Activated CD4-positive, alpha-beta T cell treated with anti-CD3 and anti-CD28 coated beads, Interleukin-2, amount 50 U/mL, for 16 hours (primary cell): ENCODE data around the gene GP1BB.
"Not testable (repeated sequence)": the region's sequence is repeated elsewhere in the genome, so short reads cannot be mapped to it uniquely, and the experiment has no call there.

Experiments
- DNase-seq: peaks from one replicate; pipeline ENCODE4 v3.0.0-alpha.2; 2020

Gene GP1BB

DNA sequence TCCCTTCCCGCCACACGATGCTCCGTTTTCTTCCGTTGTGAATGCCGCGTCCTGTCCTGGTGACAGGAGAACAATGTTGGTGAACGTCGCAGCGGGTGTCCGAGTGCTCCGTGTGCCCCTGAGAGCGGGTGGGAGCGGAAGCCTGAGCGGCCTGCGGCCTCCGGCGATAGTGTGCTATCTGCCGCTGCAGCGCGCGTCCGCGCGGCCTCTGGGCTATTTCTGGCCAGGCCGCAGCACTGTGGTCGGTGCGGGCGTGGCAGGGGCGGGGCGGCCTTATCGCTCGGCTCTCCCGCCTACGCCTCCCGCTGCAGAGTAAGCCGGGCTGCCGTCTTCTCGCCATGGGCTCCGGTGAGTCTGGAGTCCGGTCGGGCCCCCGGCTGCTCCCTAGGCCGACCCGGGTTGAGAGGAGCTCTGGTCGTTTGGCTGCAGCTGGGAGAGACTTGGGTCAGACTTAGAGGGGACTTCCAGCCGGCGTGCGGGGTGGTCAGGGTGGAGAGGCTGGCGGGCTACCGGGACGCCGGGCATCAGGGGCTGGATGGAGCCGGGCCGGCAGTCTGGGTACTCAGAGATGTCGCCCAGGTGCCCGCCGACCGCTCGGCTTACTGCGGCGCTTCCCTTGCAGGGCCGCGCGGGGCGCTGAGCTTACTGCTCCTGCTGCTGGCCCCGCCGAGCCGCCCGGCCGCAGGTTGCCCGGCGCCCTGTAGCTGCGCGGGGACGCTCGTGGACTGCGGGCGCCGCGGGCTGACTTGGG, at the start of gene GP1BB:
TSS of gene GP1BB (plus strand) at position 308 of the 751 bp plus-strand sequence. CDS start at position 339, 31 bp downstream.
- peak; percentile 39 for DNase-seq

DNA sequence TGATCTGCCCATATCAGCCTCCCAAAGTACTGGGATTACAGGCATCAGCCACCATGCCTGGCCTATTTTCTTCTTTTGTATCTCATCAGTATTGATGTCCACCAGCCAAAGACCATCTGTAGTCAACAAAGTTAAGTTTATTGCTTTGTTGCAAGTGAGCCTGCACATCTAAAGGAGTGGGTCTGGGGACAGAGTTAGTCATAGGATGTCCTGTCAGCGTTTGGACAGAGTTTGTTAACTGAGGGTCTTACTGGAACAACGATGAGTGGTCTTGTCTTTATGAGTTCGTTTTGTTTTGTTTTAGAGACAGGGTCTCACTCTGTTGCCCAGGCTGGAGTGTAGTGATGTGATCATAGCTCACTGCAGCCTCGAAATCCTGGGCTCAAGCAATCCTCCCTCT, 49.7 kb upstream of the GP1BB start:
- DNase-seq = no peak

DNA sequence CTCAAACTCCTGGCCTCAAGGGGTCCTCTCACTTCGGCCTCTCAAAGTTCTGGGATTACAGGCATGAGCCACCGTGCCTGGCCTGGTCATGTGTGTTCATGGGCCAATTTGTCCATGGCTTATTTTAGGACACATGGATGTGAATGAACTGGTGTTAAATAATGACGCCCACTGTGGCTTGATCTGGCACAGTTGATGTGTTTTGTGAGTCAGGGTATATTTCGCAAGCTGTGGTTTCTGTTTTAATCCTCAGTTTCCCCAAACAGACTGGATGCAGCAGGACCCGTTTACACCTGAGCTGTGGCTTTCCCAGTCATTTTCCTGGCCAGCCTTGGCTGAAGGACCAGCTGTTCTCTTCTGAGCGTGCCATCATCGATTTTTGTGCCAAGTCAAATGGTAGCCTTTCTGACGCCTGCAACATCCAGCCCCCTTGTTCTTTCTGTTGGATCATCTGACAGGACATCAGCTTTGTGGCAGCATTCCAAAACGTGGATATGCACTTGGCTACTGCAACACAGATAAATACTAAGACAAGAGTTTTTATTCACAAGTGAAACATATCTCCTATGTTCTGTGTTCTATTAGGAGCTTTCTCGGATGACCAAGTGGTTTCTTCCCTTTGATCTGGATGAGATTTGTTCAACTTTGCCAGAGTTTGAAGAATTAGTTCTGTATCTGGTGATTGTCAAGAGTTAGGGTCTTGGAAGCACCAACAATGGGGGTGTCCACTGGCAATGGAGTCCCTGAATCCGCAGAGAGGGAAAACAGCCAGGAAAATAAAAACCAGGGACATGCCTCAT, 49.0 kb upstream of the GP1BB start:
- DNase-seq = no peak

DNA sequence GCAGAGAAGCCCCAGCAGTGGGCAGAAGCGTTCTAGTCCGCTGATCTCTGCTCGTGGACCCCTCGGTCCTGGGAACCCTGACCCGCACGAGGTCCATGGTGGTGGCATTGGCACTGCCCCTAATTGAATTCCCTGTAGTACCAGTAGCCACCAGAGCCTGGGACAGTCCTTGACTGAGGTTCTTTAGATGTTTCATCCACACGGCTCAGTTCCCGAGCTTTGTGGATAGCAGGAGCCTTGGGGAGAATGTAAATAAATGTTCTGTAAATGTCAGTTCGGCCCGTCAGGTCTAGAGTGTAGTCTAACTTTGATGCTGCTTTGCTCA, 48.4 kb upstream of the GP1BB start:
- DNase-seq = no peak

DNA sequence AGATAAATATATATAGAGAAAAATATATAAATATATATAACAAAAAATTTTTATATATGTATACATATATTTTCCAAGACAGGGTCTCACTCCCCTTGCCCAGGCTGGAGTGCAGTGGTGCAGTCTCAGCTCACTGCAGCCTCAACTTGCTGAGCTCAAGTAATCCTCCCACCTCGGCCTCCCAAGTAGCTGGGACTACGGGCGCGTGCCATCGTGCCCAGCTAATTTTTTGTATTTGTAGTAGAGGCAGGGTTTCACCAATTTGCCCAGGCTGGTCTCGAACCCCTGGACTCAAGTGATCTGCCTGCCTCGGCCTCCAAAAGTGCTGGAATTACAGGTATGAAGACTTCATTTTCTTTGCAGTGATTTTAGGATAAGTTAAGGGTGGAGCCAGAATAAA, 47.9 kb upstream of the GP1BB start:
- no peak for DNase-seq

DNA sequence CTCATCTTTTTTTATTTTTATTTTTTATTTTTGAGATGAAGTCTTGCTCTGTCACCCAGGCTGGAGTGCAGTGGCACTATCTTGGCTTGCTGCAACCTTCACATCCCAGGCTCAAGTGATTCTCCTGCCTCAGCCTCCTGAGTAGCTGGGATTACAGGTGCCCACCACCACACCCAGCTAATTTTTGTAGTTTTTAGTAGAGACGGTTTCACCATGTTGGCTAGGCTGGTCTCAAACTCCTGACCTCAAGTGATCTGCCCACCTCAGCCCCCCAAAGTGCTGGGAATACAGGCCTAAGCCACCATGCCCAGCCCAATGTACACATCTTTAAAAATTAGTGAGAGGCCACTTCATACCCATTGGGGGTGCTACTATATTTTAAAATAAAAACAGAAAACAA, 46.9 kb upstream of the GP1BB start:
- not testable (repeated sequence) for DNase-seq

DNA sequence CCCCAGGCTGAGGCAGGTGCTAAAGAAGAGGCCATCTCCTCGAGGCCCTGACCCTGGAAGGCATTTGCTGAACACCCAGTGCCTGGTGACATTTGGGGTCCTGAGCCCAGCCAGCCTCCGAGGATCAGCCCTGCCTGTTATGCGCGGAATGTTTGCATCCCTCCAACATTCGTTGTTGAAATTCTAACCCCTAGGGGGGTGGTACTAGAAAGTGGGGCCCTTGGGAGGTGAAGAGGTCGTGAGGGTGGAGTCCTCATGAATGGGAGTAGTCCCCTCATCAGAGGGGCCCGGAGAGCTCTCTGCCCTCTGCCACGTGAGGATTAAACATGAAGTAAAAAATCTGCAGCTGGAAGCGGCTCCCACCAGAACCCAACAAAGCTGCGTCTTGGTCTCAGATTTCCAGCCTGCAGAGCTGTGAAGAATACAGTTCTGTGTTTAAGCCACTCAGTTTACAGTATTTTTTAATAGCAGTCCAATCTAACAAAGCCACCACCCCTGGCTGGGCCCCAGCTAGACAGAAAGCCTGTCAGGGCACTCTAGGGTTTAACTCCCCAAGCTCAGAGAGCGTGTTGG, 44.3 kb upstream of the GP1BB start:
- DNase-seq = no peak

DNA sequence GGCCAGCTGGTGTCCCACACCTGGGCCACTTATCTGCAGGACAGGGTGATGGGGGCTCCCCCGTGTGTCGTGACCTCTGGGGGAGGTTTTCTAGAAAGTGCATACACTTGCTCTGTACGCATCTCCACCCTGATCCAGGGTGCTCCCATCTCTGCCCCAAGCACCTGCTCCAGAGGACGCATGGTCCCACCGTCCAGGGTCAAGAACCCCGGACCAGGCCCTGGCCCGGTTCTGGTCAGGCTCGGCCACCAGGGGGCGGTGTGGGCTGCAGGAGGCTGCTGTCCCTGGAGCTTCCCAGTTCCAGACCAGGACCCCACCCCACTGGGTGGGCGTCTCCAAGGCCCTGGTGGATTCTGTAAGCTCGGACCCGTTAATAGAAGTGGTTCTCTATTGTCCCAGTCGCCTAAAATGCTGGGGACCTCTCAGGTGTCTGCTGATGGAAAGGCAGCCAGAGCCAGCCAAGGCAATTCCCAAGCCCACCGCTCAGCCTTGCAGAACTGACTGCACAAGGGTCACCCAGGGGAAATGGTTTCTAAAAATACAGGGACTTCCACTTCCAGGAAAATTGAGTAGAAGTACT, 43.7 kb upstream of the GP1BB start:
- DNase-seq = peak; percentile 18

DNA sequence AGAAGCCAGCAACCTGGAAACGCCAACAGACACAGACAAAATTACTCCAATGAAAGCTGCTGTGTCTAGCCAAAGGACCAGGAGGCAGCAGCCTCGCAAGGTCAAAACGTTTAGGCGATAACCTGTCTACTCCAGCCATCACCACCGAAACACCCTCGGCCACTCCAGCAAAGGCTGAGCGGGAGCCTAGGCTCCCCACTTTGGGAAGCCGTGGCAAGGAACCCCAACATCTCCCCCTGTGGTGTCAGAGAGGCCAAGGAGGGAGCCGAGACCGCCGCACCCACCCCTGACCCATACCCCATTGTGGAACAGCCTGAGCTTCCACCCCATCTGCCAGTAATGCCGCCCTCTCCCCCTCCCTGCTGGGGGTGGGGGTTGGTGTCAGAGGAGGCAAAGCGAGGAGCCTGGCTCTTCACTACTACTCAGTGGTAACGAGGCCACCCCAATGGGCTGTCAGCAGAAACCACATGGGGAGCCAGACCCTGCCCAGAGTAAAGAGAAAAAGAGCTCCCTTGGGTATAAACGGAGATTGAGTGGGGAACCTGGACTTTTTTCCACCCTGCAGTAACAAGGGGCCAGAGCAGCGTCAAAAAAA, 43.0 kb upstream of the GP1BB start:
- no peak for DNase-seq

DNA sequence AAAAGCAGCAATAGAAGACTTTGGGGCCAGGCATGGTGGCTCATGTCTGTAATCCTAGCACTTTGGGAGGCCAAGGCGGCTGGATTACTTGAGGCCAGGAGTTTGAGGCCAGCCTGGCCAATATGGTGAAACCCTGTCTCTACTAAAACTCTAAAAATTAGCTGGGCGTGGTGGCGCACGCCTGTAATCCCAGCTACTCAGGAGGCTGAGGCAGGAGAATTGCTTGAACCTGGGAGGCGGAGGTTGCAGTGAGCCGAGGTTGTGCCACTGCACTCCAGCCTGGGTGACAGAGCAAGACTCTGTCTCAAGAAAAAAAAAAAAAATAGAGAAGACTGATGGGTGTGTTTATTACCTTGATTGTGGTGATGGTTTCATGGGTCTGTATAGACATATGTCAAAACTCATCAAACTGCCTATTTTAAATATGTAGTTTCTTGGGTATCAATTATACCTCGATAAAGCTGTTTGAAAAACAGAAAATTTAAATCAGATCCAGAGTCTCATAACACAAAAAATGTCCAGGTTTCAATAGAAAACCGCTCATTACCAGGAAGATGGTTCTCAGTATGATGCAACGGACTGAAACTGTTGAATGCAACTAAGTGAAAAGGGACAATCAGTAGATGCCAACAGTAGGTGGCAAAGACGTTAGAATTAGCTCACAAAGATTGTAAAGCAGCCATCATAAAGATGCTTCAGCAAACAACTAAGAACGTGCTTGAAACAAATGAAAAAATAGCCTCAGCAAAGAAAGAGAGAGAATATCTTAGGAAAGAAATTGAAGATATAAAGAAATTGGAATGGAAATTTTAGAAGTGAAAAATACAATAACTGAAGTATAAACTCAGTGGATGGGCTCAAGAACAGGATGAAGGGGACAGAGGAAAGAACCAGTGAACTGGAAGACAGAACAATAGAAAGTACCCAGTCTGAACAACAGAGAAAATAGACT, 42.2 kb upstream of the GP1BB start:
- DNase-seq = peak; percentile 26

DNA sequence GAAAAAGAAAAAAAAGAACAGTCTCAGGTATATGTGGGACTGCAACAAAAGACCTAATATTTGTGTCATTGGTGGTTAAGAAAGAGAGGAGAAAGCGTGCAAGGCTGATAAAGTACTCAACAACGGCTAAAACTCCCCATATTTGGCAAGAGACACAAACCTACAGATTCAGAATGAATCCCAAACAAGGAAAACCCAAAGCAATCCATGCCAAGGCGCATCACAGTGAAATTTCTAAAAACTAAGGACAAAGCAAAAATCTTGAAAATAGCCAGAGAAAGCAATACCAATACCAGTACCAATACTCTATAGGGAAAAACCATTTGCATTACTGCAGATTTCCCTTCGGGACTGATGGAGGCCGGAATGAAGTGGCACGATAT, 41.5 kb upstream of the GP1BB start:
- no peak for DNase-seq

DNA sequence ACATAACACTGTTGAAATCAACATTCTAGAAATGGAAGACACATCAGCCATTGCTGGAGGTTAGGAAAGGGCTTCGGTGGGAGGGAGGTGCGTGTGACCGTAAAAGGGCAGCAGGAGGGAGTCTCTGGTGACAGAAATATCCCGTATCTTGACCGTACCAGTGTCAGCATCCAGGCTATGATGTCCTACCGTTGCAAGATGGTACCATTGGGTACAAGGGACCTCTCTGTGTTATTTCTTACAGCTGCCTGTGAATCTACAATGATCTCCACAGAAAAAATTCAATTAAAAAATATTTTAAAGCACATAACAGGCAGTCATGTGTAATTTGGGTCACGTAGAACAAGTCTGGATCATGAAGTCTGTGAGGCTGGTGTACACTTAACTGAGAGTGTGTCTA, 36.4 kb upstream of the GP1BB start:
- no peak for DNase-seq

DNA sequence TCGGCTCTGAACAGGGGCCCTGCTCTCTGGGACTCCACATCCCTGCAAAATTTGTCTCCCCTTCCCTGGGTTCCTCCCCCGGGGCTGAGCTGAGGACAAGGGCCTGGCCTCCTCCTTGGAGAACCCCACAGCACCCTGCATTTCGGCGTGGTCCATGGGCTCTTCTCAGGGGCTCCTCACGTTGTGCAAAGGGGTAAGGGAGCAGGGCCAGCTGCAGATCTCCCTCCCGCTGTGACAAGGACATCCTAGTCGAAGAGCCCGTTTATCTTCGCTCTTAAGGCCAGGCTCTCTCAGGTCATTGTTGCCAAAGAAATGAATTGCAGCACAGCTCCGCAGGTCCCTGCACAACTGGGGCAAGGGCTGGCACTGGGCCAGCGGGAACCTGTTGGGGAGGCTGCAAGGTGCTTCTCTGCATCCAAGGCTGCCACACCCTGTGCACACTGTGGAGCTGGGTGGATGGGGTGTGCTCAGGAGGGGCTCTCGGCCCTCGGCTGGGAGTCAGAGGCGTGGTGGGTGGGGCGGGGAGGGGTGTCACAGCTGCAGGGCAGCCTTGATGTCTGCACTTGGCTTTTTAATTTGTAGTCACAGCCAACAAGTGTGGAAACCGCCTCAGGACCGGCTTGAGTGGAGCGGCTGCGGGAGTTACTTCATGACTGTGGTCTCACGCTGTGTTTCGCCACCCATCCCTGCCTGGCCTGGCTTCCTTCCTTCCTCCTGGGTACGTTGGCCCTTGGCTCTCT, 35.6 kb upstream of the GP1BB start:
- DNase-seq = no peak

DNA sequence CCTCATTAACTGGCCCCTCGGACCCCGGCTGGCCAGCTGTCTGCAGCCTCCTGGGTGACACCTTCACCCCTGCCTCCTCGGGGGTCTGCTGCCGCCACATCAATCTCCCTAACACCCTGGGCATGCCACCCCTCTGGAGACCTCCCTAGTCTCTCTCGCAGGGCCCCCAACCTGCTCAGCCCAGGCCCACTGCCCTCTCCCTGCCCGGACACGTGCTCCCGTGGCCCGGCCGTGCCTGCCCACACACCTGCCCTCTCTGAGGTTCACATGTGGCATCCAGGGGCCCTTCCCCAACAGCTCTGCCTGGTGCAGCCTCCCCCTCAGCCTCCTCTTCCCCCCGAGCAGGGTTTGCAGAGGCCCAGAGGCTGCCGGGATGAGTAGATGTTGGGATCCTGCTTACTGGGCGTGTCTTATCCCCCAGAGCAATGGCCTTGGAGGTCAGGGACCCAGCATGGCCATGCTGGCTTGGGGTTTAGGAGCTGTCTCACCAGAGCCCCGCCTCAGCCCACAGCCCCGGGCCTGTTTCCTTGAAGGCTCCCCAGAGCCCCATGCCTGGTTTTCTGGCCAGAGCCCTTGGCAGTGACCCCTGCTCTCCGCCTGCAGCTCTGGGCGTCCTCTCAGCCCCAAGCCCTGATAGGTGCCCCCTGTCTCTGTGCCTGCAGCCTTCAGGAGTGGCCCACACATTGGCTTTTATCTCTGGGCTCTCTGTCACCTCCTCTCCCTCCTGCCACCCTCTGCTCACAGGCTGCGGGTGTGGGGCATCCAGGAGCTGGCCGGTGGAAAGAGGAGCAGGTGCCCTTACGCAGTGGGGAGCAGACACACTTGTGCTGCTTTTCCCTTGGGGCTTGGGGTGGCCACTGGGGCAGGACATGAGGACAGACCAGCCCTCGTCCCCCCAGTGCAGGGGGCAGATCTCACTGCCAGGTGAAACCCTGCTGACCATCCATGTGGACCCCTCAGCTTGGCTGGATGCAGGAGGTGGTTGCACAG, 34.7 kb upstream of the GP1BB start:
- no peak for DNase-seq

DNA sequence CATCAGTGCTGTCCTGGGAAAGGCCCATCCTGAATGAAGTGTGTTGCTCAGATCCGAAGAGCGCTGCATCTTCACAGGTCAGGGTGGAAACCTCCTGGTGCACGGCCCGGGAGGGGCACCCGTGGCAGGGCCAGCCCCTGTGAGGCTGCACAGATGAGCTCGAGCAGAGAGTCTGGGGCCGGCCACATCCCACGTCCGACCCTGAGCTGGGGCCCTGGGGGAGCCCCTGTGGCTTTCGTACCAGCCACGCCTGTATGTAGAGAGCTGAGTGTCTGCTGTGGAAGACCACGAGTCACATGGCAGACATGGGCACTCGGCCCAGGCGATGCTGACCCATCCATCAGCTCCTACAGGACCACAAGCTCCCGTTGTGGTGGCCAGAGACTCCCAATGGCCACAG, 33.9 kb upstream of the GP1BB start:
- no peak for DNase-seq

DNA sequence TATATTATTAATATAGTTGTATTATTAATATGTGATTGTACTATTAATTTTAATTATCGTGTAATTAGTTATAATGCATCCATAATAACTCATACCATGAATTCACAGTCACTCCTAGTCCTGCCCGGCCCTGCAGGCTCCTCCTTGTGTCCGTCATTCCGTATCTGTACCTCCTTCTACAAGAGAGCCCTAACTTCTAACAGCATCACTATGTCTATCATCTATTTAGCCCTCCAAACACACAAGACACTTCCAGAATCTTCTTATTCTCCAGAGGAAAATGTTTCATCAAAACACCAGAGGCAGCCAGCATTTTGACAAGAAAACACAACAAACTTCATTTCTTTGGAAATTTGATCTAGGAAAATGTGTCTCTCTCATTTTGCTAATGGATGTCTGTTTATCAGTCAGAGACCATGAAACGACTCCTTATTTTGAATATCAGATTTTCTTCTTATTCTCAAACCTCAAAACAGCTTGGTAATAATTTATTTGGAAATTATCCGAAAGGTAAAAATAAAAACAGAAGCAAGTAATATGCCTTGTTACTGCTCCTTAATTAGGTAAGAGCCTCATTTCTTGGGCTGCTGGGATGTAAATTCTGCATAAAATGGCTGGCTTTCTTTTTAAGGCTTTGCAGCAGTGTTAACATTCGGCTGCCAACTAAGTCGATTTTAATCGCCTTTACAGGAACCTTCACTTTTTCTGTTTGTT, 32.2 kb upstream of the GP1BB start:
- DNase-seq = no peak

DNA sequence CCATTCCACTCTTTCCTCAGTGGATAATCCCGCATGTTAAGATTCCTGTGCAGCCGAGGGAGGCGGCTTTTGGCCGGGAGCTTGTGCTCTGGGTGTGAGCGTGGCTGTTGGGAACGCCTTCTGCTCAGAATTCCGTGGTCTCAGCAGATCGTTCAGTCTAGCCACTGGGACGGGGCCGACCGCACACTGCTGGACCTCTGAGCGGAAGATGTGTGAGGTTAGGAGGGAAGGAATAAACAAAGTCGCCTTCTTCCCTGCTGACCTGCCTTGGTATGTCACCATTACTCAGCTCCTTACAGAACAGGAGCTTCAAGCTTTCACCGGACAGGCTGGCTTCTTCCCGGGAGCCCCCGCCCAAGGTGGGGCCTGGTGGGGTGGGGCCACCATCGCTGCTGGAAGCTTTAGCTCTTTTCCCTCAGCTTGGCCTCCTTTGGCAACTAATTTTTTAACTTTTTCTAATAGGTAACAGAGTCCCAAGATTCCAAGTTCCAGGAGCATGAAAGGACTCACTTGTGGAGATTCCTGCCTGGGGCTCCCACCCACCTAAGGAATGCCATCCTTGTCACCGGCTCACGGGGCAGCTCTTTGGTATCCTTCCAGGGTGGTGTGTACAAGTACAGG, 31.5 kb upstream of the GP1BB start:
- DNase-seq = no peak

DNA sequence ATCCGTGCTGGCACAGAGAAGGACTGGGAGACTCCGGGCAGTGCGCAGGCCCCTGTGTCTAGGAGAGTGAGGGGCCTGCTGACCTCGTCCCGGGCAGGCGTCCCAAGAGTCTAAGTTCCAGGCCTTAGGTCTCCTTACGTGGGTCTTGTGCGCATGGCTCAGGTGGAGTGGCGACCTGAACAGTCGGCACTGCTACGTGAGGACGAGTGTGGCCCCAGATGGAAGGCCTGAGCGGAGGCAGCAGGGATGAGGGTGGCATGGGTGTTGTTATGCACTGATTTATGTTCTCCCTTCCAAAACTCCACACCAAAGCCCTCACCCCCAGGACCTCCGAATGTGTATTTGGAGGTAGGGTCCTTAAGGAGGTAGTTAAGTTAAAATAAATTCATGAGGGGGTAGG, 29.8 kb upstream of the GP1BB start:
- DNase-seq = no peak
